Aorta (tissue), 5 donors: ENCODE data around the gene TOMM7. TPM values are rescaled to one million over a fixed set of nuclear protein-coding genes. Genes with fewer than 3 reads are reported as not detected.

Experiments used
- ATAC-seq: fragments of 200-7000 bp; cut with Tn5 transposase; one replicate; pipeline ENCODE4 v1.9.1; 2022; ENCODE audit warnings: moderate library complexity; ENCODE audit not compliant: low FRiP score
- DNase-seq, 2 donors: peaks; one replicate each; pipeline ENCODE4 v3.0.0-alpha.2; 2020
- H3K27ac ChIP-seq, 2 donors: one replicate each; pipeline ENCODE4 v1.5.1; 2013; ENCODE audit warnings: low read length in 2 of 2, mild to moderate bottlenecking in 2 of 2, moderate library complexity in 2 of 2, control low read depth in 1 of 2, inconsistent platforms in 1 of 2, low read depth in 1 of 2
- H3K27me3 ChIP-seq, 2 donors: one replicate each; pipeline ENCODE4 v1.6.1; 2013; ENCODE audit warnings: control low read depth in 1 of 2, low read length in 1 of 2, mild to moderate bottlenecking in 1 of 2, moderate library complexity in 1 of 2; ENCODE audit not compliant: insufficient read depth in 2 of 2, control insufficient read depth in 1 of 2
- H3K36me3 ChIP-seq, 2 donors: one replicate each; pipeline ENCODE4 v1.6.1; 2013; ENCODE audit warnings: control low read depth in 1 of 2, low read length in 1 of 2, mild to moderate bottlenecking in 1 of 2; ENCODE audit not compliant: insufficient read depth in 2 of 2, control insufficient read depth in 1 of 2
- H3K4me1 ChIP-seq, 2 donors: one replicate each; pipeline ENCODE4 v1.6.1; 2013; ENCODE audit warnings: low read length in 2 of 2, control low read depth in 1 of 2, mild to moderate bottlenecking in 1 of 2, moderate library complexity in 1 of 2; ENCODE audit not compliant: insufficient read depth in 2 of 2, control insufficient read depth in 1 of 2
- H3K4me3 ChIP-seq, 2 donors: one replicate each; pipeline ENCODE4 v1.5.1; 2013; ENCODE audit warnings: low read length in 2 of 2, control low read depth in 1 of 2, mild to moderate bottlenecking in 1 of 2
- H3K9me3 ChIP-seq: one replicate; pipeline ENCODE4 v1.6.1; 2013; ENCODE audit warnings: mild to moderate bottlenecking, low read length; ENCODE audit not compliant: control insufficient read depth
- WGBS, 2 donors: extraction: QIAGEN DNeasy Blood & Tissue Kit; methylation state at CpG; one replicate each; pipeline ENCODE4 v1.1.7; 2013; 5-methylcytosine and 5-hydroxymethylcytosine counted together
- intact Hi-C, 2 donors: fragments of 100-400 bp; cut with DNase I; formaldehyde crosslinking; loops; one replicate each; pipeline versions ENCODE4 v1.14.2 to v1.15.0; 2022
- polyA plus RNA-seq, 2 donors: library from polyadenylated mRNA; stranded (reverse); fragments of 200-250 nt; gene quantifications; one replicate each; pipeline ENCODE4 v1.2.3, GENCODE V29; 2013
- total RNA-seq, 2 donors: library from RNA; stranded (reverse); fragmentation: NEBNext Ultra II Directional; extraction: Animal tissue kit (Norgen Biotek cat#: 25700); gene quantifications; one replicate each; pipeline ENCODE4 v1.2.1, GENCODE V29; 2021
- donor health status: healthy with polysubstance abuse.
- donor health status: Bipolar disorder and iron deficiency.
- donor health status: DM: no; HTN: no; CAD: no.
- donor health status: DM: no; HTN: no; CAD: no.
- donor health status: DM: yes; HTN: yes; CAD: no.

The TOMM7 gene
- total and polyA plus RNA-seq, 4 donors: 250 to 1,149 (median 450) TPM

- Histone ChIP-seq H3K9me3 (no peaks in the 10 kb centered on the region), H3K4me1 (peaks cover 0 to 7% of the 10 kb centered on the region in 2 donors), H3K27ac (no peak overlapping the region), H3K4me3 (no peak overlapping the region), H3K27me3 (no peaks in the 10 kb centered on the region), H3K36me3 (peaks cover 2 to 7% of the 10 kb centered on the region in 2 donors)
- no peak for ATAC-seq
- no peak for DNase-seq
- WGBS, 2 donors: 91 to 94% methylated on average over 1 of the region's 1 CpG
- intact Hi-C loops: no loop called here
Observed at GRCh38 chr7:22864301-22864700, 41.7 kb upstream of the TOMM7 start.

DNA sequence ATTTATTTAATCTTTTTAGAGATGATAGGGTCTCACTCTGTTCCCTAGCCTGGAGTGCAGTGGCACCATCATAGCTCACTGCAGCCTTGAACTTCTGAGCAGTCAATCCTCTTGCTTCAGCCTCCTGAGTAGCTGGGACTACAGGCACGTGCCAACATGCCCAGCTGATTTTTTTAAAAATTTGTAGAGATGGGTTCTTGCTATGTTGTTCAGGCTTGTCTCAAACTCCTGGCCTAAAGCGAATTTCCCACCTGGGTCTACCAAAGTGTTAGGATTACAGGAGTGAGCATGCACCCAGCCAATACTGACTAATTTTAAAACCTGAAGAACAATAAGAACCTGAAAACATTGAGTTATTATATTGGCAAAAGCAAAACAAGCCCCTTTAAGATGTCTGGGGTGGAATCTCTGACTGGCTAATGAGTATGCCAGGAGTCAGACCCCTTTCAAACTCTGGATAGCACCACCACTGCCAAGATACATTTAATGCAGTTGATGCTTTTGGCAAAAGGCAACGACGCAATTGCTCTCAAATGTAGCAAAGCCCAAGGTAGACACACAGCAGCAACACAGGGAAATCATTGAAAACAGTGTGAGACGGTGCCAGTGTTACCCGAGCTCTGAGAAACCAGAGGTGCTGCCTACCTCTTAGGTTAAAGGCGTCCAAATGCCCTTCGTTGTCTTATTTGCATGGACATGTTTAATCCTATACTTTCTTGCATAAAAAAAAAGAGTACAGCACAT, 40.7 kb upstream of the TOMM7 start:
- Histone ChIP-seq H3K4me1 (peaks cover 0 to 9% of the 10 kb centered on the region in 2 donors), H3K27ac (no peak overlapping the region), H3K36me3 (peaks cover 2 to 7% of the 10 kb centered on the region in 2 donors), H3K4me3 (no peak overlapping the region), H3K27me3 (no peaks in the 10 kb centered on the region), H3K9me3 (no peaks in the 10 kb centered on the region)
- intact Hi-C loops: no loop called here
- no peak for DNase-seq
- WGBS, 2 donors: 71 to 77% methylated on average over 8 of the region's 8 CpGs
- ATAC-seq: no peak

DNA sequence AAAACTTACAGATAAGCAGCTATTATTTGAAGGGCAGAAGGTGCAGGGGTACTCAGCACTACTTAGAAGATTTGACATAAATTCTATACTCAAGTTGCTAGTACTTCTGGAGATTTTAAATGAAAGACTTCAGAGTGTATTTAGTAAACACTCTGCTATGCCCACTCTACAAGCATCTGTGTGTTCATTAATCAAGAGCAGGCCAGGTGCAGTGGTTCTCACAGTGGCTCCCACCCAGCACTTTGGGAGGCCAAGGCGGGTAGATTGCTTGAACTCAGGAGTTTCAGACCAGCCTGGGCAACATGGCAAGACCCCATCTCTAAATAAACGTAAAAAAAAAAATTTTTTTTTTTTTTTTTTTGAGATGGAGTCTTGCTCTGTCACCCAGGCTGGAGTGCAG, 38.9 kb upstream of the TOMM7 start:
- ATAC-seq: no peak

DNA sequence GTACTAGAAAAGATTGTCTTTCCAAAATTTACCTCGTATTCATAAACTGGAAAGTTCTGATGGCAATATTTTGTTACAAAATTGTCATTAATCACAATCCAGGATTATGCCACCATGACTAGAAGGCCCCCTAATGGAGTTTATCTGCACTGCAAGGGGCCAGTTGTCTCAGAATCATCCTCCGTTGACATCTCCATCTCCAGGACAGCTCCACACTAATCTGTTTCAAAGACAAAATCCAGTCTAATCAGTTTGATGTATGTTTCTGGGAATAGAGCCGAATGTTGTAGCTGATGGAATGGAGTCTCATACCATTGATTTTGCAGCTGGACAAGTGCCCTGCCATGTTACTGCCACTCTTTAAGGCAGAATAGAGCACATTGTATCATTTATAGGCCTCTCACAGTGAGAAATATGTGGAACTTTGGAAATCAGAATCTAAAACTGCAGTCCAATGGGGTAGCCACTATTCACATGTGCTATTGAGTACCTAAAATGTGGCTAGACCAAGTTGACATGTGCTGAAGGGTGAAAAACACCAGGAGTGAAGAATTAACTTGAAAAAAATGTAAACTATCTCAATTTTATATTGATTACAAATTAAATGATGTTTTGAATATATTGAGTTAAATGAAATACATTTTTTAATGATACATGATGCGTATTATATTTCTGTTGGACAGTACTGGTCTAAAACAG, 38.3 kb upstream of the TOMM7 start:
- H3K27me3 ChIP-seq: no peaks in the 10 kb centered on the region
- no peak for ATAC-seq
- peak overlapping the region in 1 of 2 donors; percentile 43 for H3K27ac ChIP-seq
- DNase-seq: no peak
- intact Hi-C loops: no loop called here
- H3K36me3 ChIP-seq: peaks cover 2 to 7% of the 10 kb centered on the region in 2 donors
- peaks cover 0 to 9% of the 10 kb centered on the region in 2 donors for H3K4me1 ChIP-seq
- no peaks in the 10 kb centered on the region for H3K9me3 ChIP-seq
- WGBS, 2 donors: 62 to 74% methylated on average over 4 of the region's 4 CpGs
- no peak overlapping the region for H3K4me3 ChIP-seq

More for the DNA sequence above, 38.9 kb upstream of the TOMM7 start:
- intact Hi-C loops: no loop called here
- Histone ChIP-seq H3K27ac (no peak overlapping the region), H3K4me1 (peaks cover 0 to 9% of the 10 kb centered on the region in 2 donors), H3K9me3 (no peaks in the 10 kb centered on the region), H3K36me3 (peaks cover 2 to 7% of the 10 kb centered on the region in 2 donors), H3K27me3 (no peaks in the 10 kb centered on the region), H3K4me3 (no peak overlapping the region)
- WGBS, 2 donors: 95 to 96% methylated on average over 2 of the region's 2 CpGs
- DNase-seq: no peak

- Histone ChIP-seq H3K27ac (peak overlapping the region; percentile 43 to 79), H3K4me3 (no peak overlapping the region), H3K36me3 (peaks cover 2 to 7% of the 10 kb centered on the region in 2 donors), H3K9me3 (no peaks in the 10 kb centered on the region), H3K4me1 (peaks cover 0 to 9% of the 10 kb centered on the region in 2 donors), H3K27me3 (no peaks in the 10 kb centered on the region)
- no peak for ATAC-seq
- WGBS, 2 donors: 49 to 51% methylated on average over 2 of the region's 2 CpGs
- no peak for DNase-seq
- intact Hi-C loops: no loop called here
Observed at GRCh38 chr7:22860337-22860736, 37.7 kb upstream of the TOMM7 start.

DNA sequence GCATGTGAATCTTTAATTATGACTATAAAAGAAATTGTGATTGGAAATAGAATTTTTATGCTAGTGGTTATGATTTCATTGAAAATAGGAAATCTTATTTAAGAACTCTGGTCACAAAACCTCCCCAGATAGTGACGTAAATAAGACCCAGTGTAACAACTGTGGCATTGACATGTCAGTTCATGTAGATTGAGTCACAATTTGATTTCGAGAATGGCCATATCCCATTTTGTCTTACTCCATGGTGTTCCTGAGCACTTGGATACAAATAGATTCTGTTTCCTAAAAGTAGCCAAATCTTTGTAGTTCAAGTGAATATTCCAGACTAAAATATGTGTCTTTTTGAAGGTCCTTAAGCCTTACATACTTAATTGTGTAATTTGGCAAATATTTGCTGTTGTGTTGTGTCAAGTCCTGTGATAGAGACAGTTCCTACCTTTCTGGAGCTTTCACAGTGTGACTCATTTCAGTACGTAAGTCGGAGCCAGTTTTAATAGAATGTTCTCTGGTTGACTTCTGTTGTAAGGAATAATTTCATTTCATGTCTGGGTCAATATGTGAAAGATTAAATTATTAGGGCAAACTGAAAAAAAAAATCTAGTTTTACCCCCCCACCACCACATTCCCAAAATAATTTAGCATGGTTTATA, 37.1 kb upstream of the TOMM7 start:
- intact Hi-C loops: loop anchor here (10.0 kb wide), 4 partner anchors 85 to 295 kb away; partner anchors contain the start of gene HYCC1 (in 1 of the 2)
- H3K9me3 ChIP-seq: no peaks in the 10 kb centered on the region
- H3K27me3 ChIP-seq: no peaks in the 10 kb centered on the region
- peaks cover 0 to 9% of the 10 kb centered on the region in 2 donors for H3K4me1 ChIP-seq
- H3K4me3 ChIP-seq: no peak overlapping the region
- ATAC-seq (no peak), DNase-seq (no peak)
- peak overlapping the region in 1 of 2 donors; percentile 49 for H3K27ac ChIP-seq
- 40 to 45% methylated on average over 4 of the region's 4 CpGs for WGBS, 2 donors
- peaks cover 2 to 7% of the 10 kb centered on the region in 2 donors for H3K36me3 ChIP-seq

GRCh38 chr7:22858640-22859561, 36.3 kb upstream of the TOMM7 start:
- intact Hi-C loops: loop anchor here (10.0 kb wide), 4 partner anchors 86 to 294 kb away; partner anchors contain the start of gene HYCC1 (in 1 of the 2)
- no peak for ATAC-seq
- DNase-seq: peak in 1 of 2 donors; percentile 59
- Histone ChIP-seq H3K36me3 (peaks cover 2 to 7% of the 10 kb centered on the region in 2 donors), H3K27me3 (no peaks in the 10 kb centered on the region), H3K4me3 (no peak overlapping the region), H3K4me1 (peaks cover 0 to 9% of the 10 kb centered on the region in 2 donors), H3K9me3 (no peaks in the 10 kb centered on the region), H3K27ac (peak overlapping the region; percentile 59 to 87)
- WGBS, 2 donors: 39 to 42% methylated on average over 10 of the region's 10 CpGs

GRCh38 chr7:22858274-22858639, 35.6 kb upstream of the TOMM7 start:
- peaks cover 0 to 9% of the 10 kb centered on the region in 2 donors for H3K4me1 ChIP-seq
- H3K27ac ChIP-seq: peak overlapping the region; percentile 59 to 87
- H3K4me3 ChIP-seq: no peak overlapping the region
- DNase-seq (no peak), ATAC-seq (no peak)
- intact Hi-C loops: loop anchor here (10.0 kb wide), 4 partner anchors 87 to 293 kb away; partner anchors contain the start of gene HYCC1 (in 1 of the 2)
- no peaks in the 10 kb centered on the region for H3K9me3 ChIP-seq
- WGBS, 2 donors: 68 to 69% methylated on average over 1 of the region's 1 CpG
- no peaks in the 10 kb centered on the region for H3K27me3 ChIP-seq
- peaks cover 2 to 7% of the 10 kb centered on the region in 2 donors for H3K36me3 ChIP-seq
